H7 (cell line): ENCODE results near the gene LYPLAL1. TPM values are rescaled to one million over a fixed set of nuclear protein-coding genes. Genes with fewer than 3 reads are reported as not detected.
"Not testable (repeated sequence)": the region's sequence is repeated elsewhere in the genome, so short reads cannot be mapped to it uniquely, and the experiment has no call there.

Experiments
- DNase-seq: peaks from one replicate; pipeline ENCODE4 v3.0.0; 2012
- H3K27me3 ChIP-seq: 2 replicates; pipeline ENCODE4 v1.6.0; 2011; ENCODE audit warnings: mild to moderate bottlenecking, low read length; ENCODE audit not compliant: control insufficient read depth, insufficient read depth
- H3K36me3 ChIP-seq: replicated peaks from 2 replicates; pipeline ENCODE4 v1.5.1; 2011; ENCODE audit warnings: low read length; ENCODE audit not compliant: control insufficient read depth, insufficient read depth
- H3K4me3 ChIP-seq: 2 replicates; pipeline ENCODE4 v1.5.1; 2011; ENCODE audit warnings: low read depth, mild to moderate bottlenecking, control low read depth, low read length, moderate library complexity; ENCODE audit not compliant: insufficient read depth
- total RNA-seq: library from RNA; depleted of rRNA; stranded (reverse); fragments of >200 nt; shearing (Covaris generic); gene quantifications from 2 replicates; pipeline ENCODE4 v1.2.3, GENCODE V29; 2014

The LYPLAL1 gene
- total RNA-seq, 1 experiment from 2014 or later = 25.3 TPM

- DNase-seq = no peak
- Histone ChIP-seq H3K4me3 (no peak overlapping the region), H3K27me3 (no peaks in the 10 kb centered on the region), H3K36me3 (no peaks in the 10 kb centered on the region; the same call in 1 of the 2 replicates)
Measured at GRCh38 chr1:219176168-219176567, 2.5 kb downstream of the LYPLAL1 start.

GRCh38 chr1:219177363-219177762, 3.7 kb downstream of the LYPLAL1 start:
- Histone ChIP-seq H3K27me3 (no peaks in the 10 kb centered on the region), H3K36me3 (no peaks in the 10 kb centered on the region; the same call in 1 of the 2 replicates), H3K4me3 (no peak overlapping the region)
- DNase-seq = no peak

DNA sequence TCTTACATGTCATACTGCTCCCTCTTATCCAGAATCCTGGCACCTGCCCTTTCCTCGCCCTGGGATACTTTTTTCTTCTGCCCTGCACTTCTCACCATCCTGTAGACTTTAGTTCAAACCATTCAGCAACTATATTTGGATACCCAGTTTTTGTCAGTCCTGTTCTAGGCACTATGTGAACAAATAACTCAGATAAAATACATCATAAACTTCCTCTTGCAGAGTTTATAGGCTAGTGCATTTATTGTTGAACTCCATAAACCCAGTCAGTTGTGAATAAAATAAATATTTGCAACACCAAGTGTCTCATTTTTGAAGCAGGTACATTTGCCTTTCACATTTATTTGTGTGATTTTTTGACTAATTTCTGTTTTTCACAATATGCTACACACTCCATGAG, 4.3 kb downstream of the LYPLAL1 start:
- H3K36me3 ChIP-seq = no peaks in the 10 kb centered on the region; the same call in 1 of the 2 replicates
- no peak overlapping the region for H3K4me3 ChIP-seq
- no peak for DNase-seq
- no peaks in the 10 kb centered on the region for H3K27me3 ChIP-seq

DNA sequence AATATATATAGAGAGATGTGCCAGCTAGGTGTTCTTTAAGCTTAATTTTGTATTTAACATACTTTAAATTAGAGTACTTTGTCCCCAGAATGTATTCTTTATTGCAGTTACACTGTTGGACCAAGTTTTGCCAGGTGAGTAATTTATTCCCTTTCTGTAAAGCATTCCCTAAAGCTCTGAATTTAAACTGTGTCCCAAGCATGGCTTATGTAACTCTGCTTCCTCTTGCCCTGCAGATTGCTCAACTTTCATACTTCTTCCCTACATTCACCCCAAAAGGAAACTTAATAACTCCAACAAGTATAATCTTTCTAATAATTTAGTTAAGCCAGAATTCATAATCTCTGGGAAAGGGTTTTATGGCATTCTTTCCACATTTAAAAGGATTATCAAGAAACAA, 5.6 kb downstream of the LYPLAL1 start:
- H3K36me3 ChIP-seq = no peaks in the 10 kb centered on the region; the same call in 1 of the 2 replicates
- H3K4me3 ChIP-seq = no peak overlapping the region
- H3K27me3 ChIP-seq = no peaks in the 10 kb centered on the region
- no peak for DNase-seq

DNA sequence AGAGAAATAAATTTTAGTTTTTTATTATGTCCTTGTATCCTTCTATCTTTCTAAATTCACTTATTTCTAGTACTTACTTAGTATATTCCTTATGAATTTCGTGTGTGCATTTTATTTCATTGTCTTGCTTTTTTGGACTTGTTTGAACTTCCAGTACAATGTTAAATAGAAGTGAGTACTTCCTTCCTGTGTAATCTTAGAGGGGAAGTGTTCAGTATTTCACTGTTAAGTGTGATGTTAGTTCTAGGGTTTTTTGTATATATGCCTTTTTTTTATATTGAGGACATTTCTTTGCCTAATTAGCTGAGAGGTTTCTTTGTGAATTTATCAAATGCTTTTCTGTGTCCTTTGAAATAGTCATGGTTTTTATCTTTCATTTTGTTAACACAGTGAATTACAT, 10.7 kb downstream of the LYPLAL1 start:
- no peaks in the 10 kb centered on the region for H3K27me3 ChIP-seq

GRCh38 chr1:219185486-219186117, 11.9 kb downstream of the LYPLAL1 start:
- H3K36me3 ChIP-seq = no peaks in the 10 kb centered on the region
- H3K4me3 ChIP-seq = no peak overlapping the region
- DNase-seq = no peak
- H3K27me3 ChIP-seq = no peaks in the 10 kb centered on the region

More for the DNA sequence above, 10.7 kb downstream of the LYPLAL1 start:
- DNase-seq = no peak
- Histone ChIP-seq H3K36me3 (no peaks in the 10 kb centered on the region; the same call in 1 of the 2 replicates), H3K4me3 (no peak overlapping the region)

DNA sequence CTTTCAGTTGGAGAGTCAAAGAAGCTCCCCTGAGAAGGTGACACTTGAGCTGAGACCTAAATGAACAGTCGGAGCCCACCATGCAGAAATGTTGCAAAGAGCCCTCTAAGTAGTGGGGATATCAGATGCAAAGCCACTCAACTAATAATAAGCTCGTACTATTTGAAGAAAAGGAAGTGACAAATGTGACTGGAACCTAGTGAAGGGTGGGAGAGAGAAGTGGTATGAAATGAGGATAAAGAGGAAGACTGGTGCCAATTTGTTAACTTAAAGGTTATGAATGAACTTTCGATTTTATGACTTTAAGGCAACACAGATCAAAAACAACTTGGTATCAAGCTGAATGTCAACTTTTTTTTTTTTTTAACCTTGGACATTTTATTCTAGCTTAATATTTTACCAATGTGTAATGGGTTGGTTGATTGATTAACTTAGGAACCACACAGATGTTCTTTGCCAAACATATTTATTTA, 14.7 kb downstream of the LYPLAL1 start:
- H3K36me3 ChIP-seq = no peaks in the 10 kb centered on the region
- no peak for DNase-seq
- no peaks in the 10 kb centered on the region for H3K27me3 ChIP-seq
- H3K4me3 ChIP-seq = no peak overlapping the region

GRCh38 chr1:219189021-219189824, 15.5 kb downstream of the LYPLAL1 start:
- no peaks in the 10 kb centered on the region for H3K27me3 ChIP-seq
- no peak for DNase-seq
- H3K4me3 ChIP-seq = no peak overlapping the region
- no peaks in the 10 kb centered on the region for H3K36me3 ChIP-seq

DNA sequence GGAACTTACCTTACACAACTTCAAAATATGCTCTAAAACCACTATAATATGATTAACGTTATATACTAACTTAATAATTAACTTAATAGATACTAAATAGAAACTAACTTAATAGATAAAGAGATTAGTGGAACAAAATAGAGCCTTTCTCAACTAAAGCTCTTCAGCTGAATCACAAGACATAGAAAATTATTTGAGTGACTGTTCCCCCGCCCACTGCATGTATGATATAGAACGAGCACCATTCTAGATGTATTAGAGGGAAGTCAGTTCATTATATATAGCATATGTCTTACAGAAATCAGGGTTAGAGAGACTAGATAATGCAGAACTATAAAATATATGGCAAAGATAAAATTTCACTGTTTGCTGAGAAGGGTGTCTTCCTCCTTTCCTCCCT, 16.3 kb downstream of the LYPLAL1 start:
- Histone ChIP-seq H3K36me3 (no peaks in the 10 kb centered on the region; the same call in 1 of the 2 replicates), H3K27me3 (no peaks in the 10 kb centered on the region), H3K4me3 (no peak overlapping the region)
- no peak for DNase-seq

- DNase-seq = no peak
- Histone ChIP-seq H3K4me3 (no peak overlapping the region), H3K36me3 (no peaks in the 10 kb centered on the region; the same call in 1 of the 2 replicates), H3K27me3 (no peaks in the 10 kb centered on the region)
Measured at GRCh38 chr1:219190605-219191004, 16.9 kb downstream of the LYPLAL1 start.

- DNase-seq, H3K4me3 ChIP-seq, H3K36me3 ChIP-seq, H3K27me3 ChIP-seq: not testable (repeated sequence)
Measured at GRCh38 chr1:219195833-219196232, 22.2 kb downstream of the LYPLAL1 start.

DNA sequence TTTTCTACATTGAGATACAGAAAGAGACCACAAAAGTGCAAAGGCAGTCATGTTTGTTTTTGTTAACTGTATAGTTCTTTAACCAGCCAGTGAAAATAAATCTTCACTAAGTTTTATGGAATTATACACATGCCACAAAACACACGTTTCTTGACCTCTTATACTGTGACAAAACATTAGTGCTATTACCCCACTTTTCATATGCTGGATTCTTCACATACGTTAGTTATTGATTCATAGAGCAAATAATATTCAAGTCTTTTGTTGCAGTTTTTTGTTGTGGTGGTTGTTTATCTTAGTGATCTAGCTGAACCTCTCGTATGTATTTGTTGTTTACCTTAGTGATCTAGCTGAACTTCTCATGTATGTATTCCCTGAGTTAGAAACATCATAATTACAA, 28.0 kb downstream of the LYPLAL1 start:
- Histone ChIP-seq H3K4me3 (no peak overlapping the region), H3K36me3 (no peaks in the 10 kb centered on the region), H3K27me3 (no peaks in the 10 kb centered on the region)
- no peak for DNase-seq

DNA sequence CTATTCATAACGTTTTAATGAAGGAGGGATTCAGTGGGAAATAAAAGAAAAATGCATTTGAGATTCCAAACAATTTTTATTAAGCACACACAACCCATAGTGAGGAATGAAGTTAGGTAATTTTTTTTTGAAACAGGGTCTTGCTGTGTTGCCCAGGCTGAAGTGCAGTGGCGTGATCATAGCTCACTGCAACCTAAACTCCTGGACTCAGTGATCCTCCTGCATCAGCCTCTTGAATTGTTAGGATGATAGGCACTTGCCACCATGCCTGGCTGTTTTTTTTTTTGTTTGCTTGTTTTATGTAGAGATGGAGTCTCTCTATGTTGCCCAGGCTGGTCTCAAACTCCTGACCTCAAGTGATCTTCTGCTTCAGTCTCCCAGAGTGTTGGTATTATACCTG, 28.9 kb downstream of the LYPLAL1 start:
- no peak for DNase-seq
- no peak overlapping the region for H3K4me3 ChIP-seq
- H3K27me3 ChIP-seq = no peaks in the 10 kb centered on the region
- no peaks in the 10 kb centered on the region for H3K36me3 ChIP-seq

GRCh38 chr1:219206350-219206749, 32.7 kb downstream of the LYPLAL1 start:
- no peak for DNase-seq
- H3K4me3 ChIP-seq = no peak overlapping the region
- H3K27me3 ChIP-seq = no peaks in the 10 kb centered on the region
- no peaks in the 10 kb centered on the region for H3K36me3 ChIP-seq

DNA sequence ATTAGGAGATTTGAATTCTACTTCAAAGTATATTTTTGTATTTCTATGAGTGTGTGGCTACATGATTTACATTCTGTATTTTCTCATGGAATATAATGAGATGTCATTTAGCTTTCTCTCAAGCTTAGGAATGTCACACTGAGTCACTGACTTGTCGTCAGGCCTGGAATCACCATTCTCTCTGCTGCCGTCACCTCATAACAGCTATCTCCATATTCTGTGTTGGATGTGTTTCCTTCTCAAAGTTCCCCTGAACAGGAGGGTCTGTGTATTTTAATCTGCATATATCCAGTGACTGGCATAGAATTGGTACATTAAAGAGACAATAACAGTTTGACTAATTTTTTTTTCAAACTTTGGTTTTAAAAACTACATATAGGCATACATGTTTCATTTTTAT, 35.9 kb downstream of the LYPLAL1 start:
- Histone ChIP-seq H3K4me3 (no peak overlapping the region), H3K27me3 (no peaks in the 10 kb centered on the region), H3K36me3 (no peaks in the 10 kb centered on the region)
- DNase-seq = no peak
